Activated CD4-positive, alpha-beta T cell treated with anti-CD3 and anti-CD28 coated beads, Interleukin-2, amount 10 ng/mL, durations not matched to agents 7 days and 5 days (primary cell): ENCODE results near the gene NPPB. TPM values are rescaled to one million over a fixed set of nuclear protein-coding genes. Genes with fewer than 3 reads are reported as not detected.

Experiments
- total RNA-seq, 2 experiments: library from RNA; stranded (reverse); gene quantifications; one replicate each; pipeline ENCODE4 v1.2.3, GENCODE V29; 2021

Gene NPPB
- total RNA-seq, 2 experiments from 2014 or later: not detected

Other genes with a start within 250 kb of the NPPB start
- 1 to 10 TPM; 1.8 to 2.1 TPM for gene FBXO2, start 204.5 kb downstream of the NPPB start, total RNA-seq
- 10 to 100 TPM; 32.6 to 37.8 TPM for gene FBXO44, start 204.1 kb downstream of the NPPB start, total RNA-seq
- 10 to 100 TPM; 28.1 to 29.6 TPM for gene FBXO6, start 194.7 kb downstream of the NPPB start, total RNA-seq
- gene MAD2L2, start 177.8 kb downstream of the NPPB start, total RNA-seq: 10 to 100 TPM; 68.7 to 73.3 TPM
- gene DRAXIN, start 167.2 kb downstream of the NPPB start, total RNA-seq: under 1 TPM; 0.54 to 0.62 TPM
- 10 to 100 TPM; 41.3 to 42.7 TPM for gene AGTRAP, start 122.8 kb downstream of the NPPB start, total RNA-seq
- not detected for gene C1orf167, start 96.8 kb downstream of the NPPB start, total RNA-seq
- 10 to 100 TPM; 23.8 to 29.0 TPM for gene MTHFR, start 53.0 kb downstream of the NPPB start, total RNA-seq
- gene CLCN6, start 52.8 kb downstream of the NPPB start, total RNA-seq: 10 to 100 TPM; 13.2 to 15.7 TPM
- gene NPPA, start 11.2 kb downstream of the NPPB start, total RNA-seq: not detected
- gene KIAA2013, start 67.5 kb upstream of the NPPB start, total RNA-seq: 10 to 100 TPM; 35.1 to 36.8 TPM
- 10 to 100 TPM; 10.5 to 11.1 TPM for gene PLOD1, start 75.8 kb upstream of the NPPB start, total RNA-seq
- 10 to 100 TPM; 46.3 to 60.3 TPM for gene MFN2, start 121.5 kb upstream of the NPPB start, total RNA-seq
- gene MIIP, start 160.6 kb upstream of the NPPB start, total RNA-seq: 10 to 100 TPM; 33.7 to 43.7 TPM
- 1 to 10 TPM; 6.0 to 6.5 TPM for gene TNFRSF8, start 204.4 kb upstream of the NPPB start, total RNA-seq